Fibroblast of lung (primary cell): Measurements from ENCODE around the gene DUSP23. TPM values are rescaled to one million over a fixed set of nuclear protein-coding genes. Genes with fewer than 3 reads are reported as not detected.

Source experiments
- DNase-seq, 2 donors: peaks; one replicate each; pipeline versions ENCODE4 v3.0.0 to v3.0.0-alpha.2; 2010; ENCODE audit warnings: low read depth in 2 of 2
- H2AFZ ChIP-seq: 2 replicates; pipeline ENCODE4 v1.5.1; 2012; ENCODE audit warnings: low read length, control low read depth, inconsistent platforms
- H3K27ac ChIP-seq: 2 replicates; pipeline ENCODE4 v1.5.1; 2011; ENCODE audit warnings: low read length, control low read depth; ENCODE audit not compliant: insufficient read depth
- H3K27me3 ChIP-seq: 2 replicates; pipeline ENCODE4 v1.5.1; 2011; ENCODE audit warnings: mild to moderate bottlenecking, low read length; ENCODE audit not compliant: control insufficient read depth, insufficient read depth
- H3K36me3 ChIP-seq: 2 replicates; pipeline ENCODE4 v1.5.1; 2011; ENCODE audit warnings: low read length; ENCODE audit not compliant: control insufficient read depth, insufficient read depth
- H3K4me1 ChIP-seq: 2 replicates; pipeline ENCODE4 v1.5.1; 2011; ENCODE audit warnings: low read length; ENCODE audit not compliant: control insufficient read depth, insufficient read depth; ENCODE audit errors: extremely low read depth
- H3K4me2 ChIP-seq: 2 replicates; pipeline ENCODE4 v1.5.1; 2011; ENCODE audit warnings: low read length, control low read depth; ENCODE audit not compliant: insufficient read depth; ENCODE audit errors: extremely low read depth
- H3K4me3 ChIP-seq, 4 experiments: fragments of 200-600 bp in 1 of 4; sonication (generic) in 1 of 4; replicated peaks in 1 of 4; 2 replicates each; pipeline ENCODE4 v1.5.1; 2011 to 2016; ENCODE audit warnings: low read length in 4 of 4, low read depth in 3 of 4, mild to moderate bottlenecking in 3 of 4, control low read depth in 2 of 4, inconsistent platforms in 1 of 4, mixed read lengths in 1 of 4; ENCODE audit not compliant: insufficient read depth in 1 of 4; ENCODE audit errors: control extremely low read depth in 1 of 4
- H3K79me2 ChIP-seq: 2 replicates; pipeline ENCODE4 v1.5.1; 2012; ENCODE audit warnings: mild to moderate bottlenecking, low read length, inconsistent platforms; ENCODE audit not compliant: control insufficient read depth, insufficient read depth
- H3K9ac ChIP-seq: 2 replicates; pipeline ENCODE4 v1.5.1; 2011; ENCODE audit warnings: mild to moderate bottlenecking, low read length, control low read depth; ENCODE audit not compliant: insufficient read depth
- H3K9me3 ChIP-seq: 2 replicates; pipeline ENCODE4 v1.5.1; 2012; ENCODE audit warnings: low read depth, low read length; ENCODE audit not compliant: control insufficient read depth, insufficient read depth
- H4K20me1 ChIP-seq: 2 replicates; pipeline ENCODE4 v1.5.1; 2011; ENCODE audit warnings: low read length; ENCODE audit not compliant: control insufficient read depth, insufficient read depth; ENCODE audit errors: extremely low read depth
- EZH2 ChIP-seq: IDR thresholded peaks from 2 replicates; pipeline ENCODE4 v1.5.1; 2012; ENCODE audit warnings: low read length, control low read depth, mild to moderate bottlenecking; ENCODE audit errors: missing control alignments
- polyA plus RNA-seq, 2 donors: library from polyadenylated mRNA; depleted of rRNA in 1 of 2; stranded (reverse) in 1 of 2; unstranded in 1 of 2; fragments of >200 nt; gene quantifications; 2 replicates each; pipeline ENCODE4 v1.2.1, GENCODE V29; 2011 to 2012; ENCODE audit warnings: missing spikeins in 1 of 2
- total RNA-seq: library from RNA; depleted of rRNA; stranded (reverse); fragments of >200 nt; gene quantifications from 2 replicates; pipeline ENCODE4 v1.2.1, GENCODE V29; 2014
- TF ChIP-seq, protein P1 (sequence below), 2 donors: IDR thresholded peaks in 1 of 2; conservative IDR thresholded peaks in 1 of 2; 1 replicate in 1 of 2; 2 replicates in 1 of 2; pipeline ENCODE4 v1.5.1; 2011 to 2012; ENCODE audit warnings: low read length in 2 of 2, control low read depth in 1 of 2, inconsistent platforms in 1 of 2, low read depth in 1 of 2, mild to moderate bottlenecking in 1 of 2

The DUSP23 gene
- total and polyA plus RNA-seq, 2 donors (not counting 1 experiment from before 2014, with no cell fraction given): 4.7 to 11.6 TPM

DNA sequence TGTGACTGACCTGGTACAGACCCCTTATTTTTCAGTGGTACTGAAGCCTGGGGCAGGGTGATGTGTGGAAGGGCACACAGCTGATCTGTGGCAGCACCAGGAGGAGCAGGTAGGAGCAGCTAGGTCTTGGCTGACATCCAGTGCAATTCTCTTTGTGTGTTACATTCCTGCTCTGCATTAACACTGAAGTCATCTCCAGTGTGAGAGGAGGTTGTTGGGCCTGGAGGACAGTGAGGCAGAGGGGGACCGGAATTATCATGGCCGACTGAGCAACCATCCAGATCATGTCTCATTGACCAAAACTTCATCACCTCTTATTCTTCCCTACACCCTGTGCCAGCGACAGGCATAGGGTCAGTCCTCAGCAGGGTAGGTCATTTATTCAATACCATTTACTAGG, 47.4 kb downstream of the DUSP23 start:
- Histone ChIP-seq H3K27ac (no peak overlapping the region), H3K9ac (no peak overlapping the region), H3K4me1 (peaks cover 2% of the 10 kb centered on the region), H4K20me1 (no peaks in the 10 kb centered on the region), H3K36me3 (no peaks in the 10 kb centered on the region), H3K79me2 (no peaks in the 10 kb centered on the region), H3K4me2 (no peak overlapping the region), H3K27me3 (peaks cover 2% of the 10 kb centered on the region), H3K9me3 (no peaks in the 10 kb centered on the region), H3K4me3 (no peak overlapping the region), H2AFZ (no peak overlapping the region)
- no peak for DNase-seq
- no peak for TF ChIP-seq EZH2
- TF ChIP-seq, protein P1, sequence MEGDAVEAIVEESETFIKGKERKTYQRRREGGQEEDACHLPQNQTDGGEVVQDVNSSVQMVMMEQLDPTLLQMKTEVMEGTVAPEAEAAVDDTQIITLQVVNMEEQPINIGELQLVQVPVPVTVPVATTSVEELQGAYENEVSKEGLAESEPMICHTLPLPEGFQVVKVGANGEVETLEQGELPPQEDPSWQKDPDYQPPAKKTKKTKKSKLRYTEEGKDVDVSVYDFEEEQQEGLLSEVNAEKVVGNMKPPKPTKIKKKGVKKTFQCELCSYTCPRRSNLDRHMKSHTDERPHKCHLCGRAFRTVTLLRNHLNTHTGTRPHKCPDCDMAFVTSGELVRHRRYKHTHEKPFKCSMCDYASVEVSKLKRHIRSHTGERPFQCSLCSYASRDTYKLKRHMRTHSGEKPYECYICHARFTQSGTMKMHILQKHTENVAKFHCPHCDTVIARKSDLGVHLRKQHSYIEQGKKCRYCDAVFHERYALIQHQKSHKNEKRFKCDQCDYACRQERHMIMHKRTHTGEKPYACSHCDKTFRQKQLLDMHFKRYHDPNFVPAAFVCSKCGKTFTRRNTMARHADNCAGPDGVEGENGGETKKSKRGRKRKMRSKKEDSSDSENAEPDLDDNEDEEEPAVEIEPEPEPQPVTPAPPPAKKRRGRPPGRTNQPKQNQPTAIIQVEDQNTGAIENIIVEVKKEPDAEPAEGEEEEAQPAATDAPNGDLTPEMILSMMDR (conservative IDR thresholded peaks at IDR 0.05 in 1 of 2, IDR thresholded peaks at IDR 0.05 in 1 of 2; ENCODE audit: low read depth in 1 of 2, low read length in 2 of 2): no peak

DNA sequence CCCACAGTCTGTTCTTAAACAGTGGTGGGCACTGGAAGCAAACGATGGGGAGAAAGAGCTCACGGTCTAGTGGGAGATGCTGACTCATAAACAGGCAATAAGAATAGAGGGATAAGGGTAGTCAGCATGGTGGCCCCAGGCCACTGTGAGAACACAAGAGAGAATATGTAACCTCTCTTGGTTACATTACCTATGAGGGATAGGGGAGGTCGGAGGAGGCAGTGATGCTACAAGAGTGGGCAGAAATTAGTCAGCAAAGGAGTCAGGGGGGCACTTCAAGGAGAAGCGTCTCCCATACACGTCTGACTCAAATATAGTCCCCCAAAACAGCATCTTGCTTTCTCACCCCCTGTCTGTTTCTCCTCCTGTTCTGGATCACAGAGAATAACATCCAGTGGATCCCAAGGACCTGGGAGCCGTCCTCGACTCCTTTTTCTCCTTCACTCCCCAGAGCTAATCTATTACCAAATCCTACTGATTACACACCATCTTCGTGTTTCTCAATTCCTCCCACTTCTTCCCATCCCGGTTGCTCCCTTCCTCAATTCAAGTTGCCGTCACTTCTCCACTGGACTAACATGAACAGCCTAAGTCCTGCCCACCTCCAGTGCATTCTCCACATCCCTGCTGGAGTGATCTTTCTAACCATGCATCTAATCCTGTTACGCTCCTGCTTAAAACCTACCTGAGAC, 48.0 kb downstream of the DUSP23 start:
- Histone ChIP-seq H3K27me3 (no peaks in the 10 kb centered on the region), H3K27ac (no peak overlapping the region), H3K9me3 (no peaks in the 10 kb centered on the region), H2AFZ (no peak overlapping the region), H3K79me2 (no peaks in the 10 kb centered on the region), H3K4me1 (peaks cover 2% of the 10 kb centered on the region), H3K4me2 (no peak overlapping the region), H3K36me3 (no peaks in the 10 kb centered on the region), H3K4me3 (no peak overlapping the region), H3K9ac (no peak overlapping the region), H4K20me1 (no peaks in the 10 kb centered on the region)
- no peak for TF ChIP-seq EZH2
- TF ChIP-seq, protein P1 (conservative IDR thresholded peaks at IDR 0.05 in 1 of 2, IDR thresholded peaks at IDR 0.05 in 1 of 2; ENCODE audit: low read depth in 1 of 2, low read length in 2 of 2): no peak
- DNase-seq: no peak

- no peak overlapping the region for H3K27ac ChIP-seq
- H3K4me2 ChIP-seq: no peak overlapping the region
These were observed 48.5 kb downstream of the DUSP23 start for GRCh38 chr1:159829273-159829634.

More at GRCh38 chr1:159829273-159829634, 48.5 kb downstream of the DUSP23 start:
- Histone ChIP-seq H3K36me3 (no peaks in the 10 kb centered on the region), H3K9me3 (no peaks in the 10 kb centered on the region), H3K4me1 (peaks cover 2% of the 10 kb centered on the region), H4K20me1 (no peaks in the 10 kb centered on the region), H3K9ac (no peak overlapping the region), H3K4me3 (no peak overlapping the region), H3K27me3 (no peaks in the 10 kb centered on the region), H2AFZ (no peak overlapping the region), H3K79me2 (no peaks in the 10 kb centered on the region)
- no peak for DNase-seq
- no peak for TF ChIP-seq EZH2
- TF ChIP-seq, protein P1 (conservative IDR thresholded peaks at IDR 0.05 in 1 of 2, IDR thresholded peaks at IDR 0.05 in 1 of 2; ENCODE audit: low read depth in 1 of 2, low read length in 2 of 2): peak in 1 of 2 donors; percentile 11
